WTC11 (cell line): Measurements from ENCODE around the gene EAF1. TPM values are rescaled to one million over a fixed set of nuclear protein-coding genes. Genes with fewer than 3 reads are reported as not detected.

Experiments
- ATAC-seq: fragments of 200-7000 bp; cut with Tn5 transposase; 2 replicates; pipeline ENCODE4 v1.10.0; 2021; ENCODE audit warnings: mild to moderate bottlenecking, moderate library complexity
- CTCF ChIA-PET: fragments of 300-600 bp; sonication (Branson Sonifier 250); formaldehyde crosslinking; loops from one replicate; lab custom pipeline; 2021; ENCODE audit warnings: antibody characterized with exemption; lab: Charles Lee
- POLR2A ChIA-PET: fragments of 350-600 bp; sonication (Branson Sonifier 250); formaldehyde crosslinking; loops from one replicate; lab custom pipeline; 2021; ENCODE audit warnings: antibody characterized with exemption; lab: Charles Lee
- DNase-seq: peaks from one replicate; pipeline ENCODE4 v3.0.0; 2021; ENCODE audit warnings: low spot score
- H3K27ac Mint-ChIP-seq: 2 replicates; pipeline ENCODE4 v1.8.0; 2021; ENCODE audit warnings: mixed read lengths
- H3K27me3 Mint-ChIP-seq: 2 replicates; pipeline ENCODE4 v1.8.0; 2021; ENCODE audit warnings: low read depth, mild to moderate bottlenecking, moderate library complexity, mixed read lengths
- H3K36me3 Mint-ChIP-seq: 2 replicates; pipeline ENCODE4 v1.8.0; 2021; ENCODE audit warnings: mixed read lengths
- H3K4me1 Mint-ChIP-seq: 2 replicates; pipeline ENCODE4 v1.8.0; 2022; ENCODE audit warnings: mixed read lengths
- H3K4me3 Mint-ChIP-seq: 2 replicates; pipeline ENCODE4 v1.8.0; 2021; ENCODE audit warnings: mild to moderate bottlenecking, moderate library complexity, mixed read lengths
- H3K9me3 Mint-ChIP-seq: 2 replicates; pipeline ENCODE4 v1.8.0; 2021; ENCODE audit warnings: mixed read lengths
- CDX4 ChIP-seq: fragments of 250-450 bp; sonication (Bioruptor Pico); IDR thresholded peaks from 2 replicates; pipeline ENCODE4 v1.9.0; 2021; ENCODE audit warnings: moderate library complexity, mild to moderate bottlenecking, inconsistent platforms, borderline replicate concordance
- ELF4 ChIP-seq: sonication (generic); formaldehyde crosslinking; IDR thresholded peaks from 2 replicates; pipeline ENCODE4 v1.8.1; 2022; ENCODE audit warnings: low read depth, mild to moderate bottlenecking, moderate library complexity, missing genetic modification reagents
- ESRRA ChIP-seq: sonication (generic); formaldehyde crosslinking; IDR thresholded peaks from 2 replicates; pipeline ENCODE4 v1.8.1; 2022; ENCODE audit warnings: mild to moderate bottlenecking, missing genetic modification reagents, borderline replicate concordance
- FOXJ3 ChIP-seq: sonication (generic); formaldehyde crosslinking; IDR thresholded peaks from 2 replicates; pipeline ENCODE4 v1.9.0; 2021; ENCODE audit warnings: missing genetic modification reagents, mild to moderate bottlenecking, borderline replicate concordance
- FOXK1 ChIP-seq: sonication (generic); formaldehyde crosslinking; IDR thresholded peaks from 2 replicates; pipeline ENCODE4 v1.8.0; 2022; ENCODE audit warnings: mild to moderate bottlenecking, moderate library complexity, missing genetic modification reagents
- GTF2I ChIP-seq: fragments of 250-450 bp; sonication (Bioruptor Pico); conservative IDR thresholded peaks from 2 replicates; pipeline ENCODE4 v1.4.0; 2021; ENCODE audit warnings: mild to moderate bottlenecking
- MYBL2 ChIP-seq: sonication (generic); formaldehyde crosslinking; IDR thresholded peaks from 2 replicates; pipeline ENCODE4 v1.8.1; 2023; ENCODE audit warnings: mild to moderate bottlenecking, moderate library complexity, missing genetic modification reagents
- NFYB ChIP-seq: sonication (generic); formaldehyde crosslinking; conservative IDR thresholded peaks from 2 replicates; pipeline ENCODE4 v1.8.0; 2022; ENCODE audit warnings: low read depth, missing genetic modification reagents
- PRDM15 ChIP-seq: sonication (generic); formaldehyde crosslinking; IDR thresholded peaks from 2 replicates; pipeline ENCODE4 v1.8.0; 2022; ENCODE audit warnings: missing genetic modification reagents
- RORB ChIP-seq: fragments of 250-450 bp; sonication (Bioruptor Pico); IDR thresholded peaks from 2 replicates; pipeline ENCODE4 v1.9.0; 2021; ENCODE audit warnings: mild to moderate bottlenecking
- STAT6 ChIP-seq: sonication (generic); formaldehyde crosslinking; conservative IDR thresholded peaks from 2 replicates; pipeline ENCODE4 v1.8.1; 2023; ENCODE audit warnings: mild to moderate bottlenecking, low read depth, missing genetic modification reagents, moderate library complexity
- TP53 ChIP-seq: sonication (generic); formaldehyde crosslinking; IDR thresholded peaks from 2 replicates; pipeline ENCODE4 v1.8.1; 2023; ENCODE audit warnings: mild to moderate bottlenecking, missing genetic modification reagents
- ZMAT4 ChIP-seq: fragments of 250-450 bp; sonication (Bioruptor Pico); IDR thresholded peaks from 2 replicates; pipeline ENCODE4 v1.9.0; 2021; ENCODE audit warnings: mild to moderate bottlenecking
- ZNF138 ChIP-seq: sonication (generic); formaldehyde crosslinking; conservative IDR thresholded peaks from 2 replicates; pipeline ENCODE4 v1.8.1; 2022; ENCODE audit warnings: mild to moderate bottlenecking, moderate library complexity, missing genetic modification reagents
- ZNF416 ChIP-seq: fragments of 250-450 bp; sonication (Bioruptor Pico); IDR thresholded peaks from 2 replicates; pipeline ENCODE4 v1.9.0; 2021; ENCODE audit warnings: mild to moderate bottlenecking, inconsistent platforms
- ZNF425 ChIP-seq: fragments of 250-450 bp; sonication (Bioruptor Pico); conservative IDR thresholded peaks from 2 replicates; pipeline ENCODE4 v1.9.0; 2021; ENCODE audit warnings: mild to moderate bottlenecking
- ZNF671 ChIP-seq: fragments of 250-450 bp; sonication (Bioruptor Pico); IDR thresholded peaks from 2 replicates; pipeline ENCODE4 v1.8.0; 2021; ENCODE audit warnings: mild to moderate bottlenecking
- total RNA-seq: library from RNA; stranded (reverse); gene quantifications from 3 replicates; pipeline ENCODE4 v1.2.3, GENCODE V29; 2021
- TF ChIP-seq, protein P1 (sequence below): sonication (generic); formaldehyde crosslinking; IDR thresholded peaks from 2 replicates; pipeline ENCODE4 v1.8.1; 2022; ENCODE audit warnings: low read depth, mild to moderate bottlenecking, moderate library complexity, missing genetic modification reagents, borderline replicate concordance
- TF ChIP-seq, protein P2 (sequence below): sonication (generic); formaldehyde crosslinking; IDR thresholded peaks from 2 replicates; pipeline ENCODE4 v1.8.0; 2022; ENCODE audit warnings: mild to moderate bottlenecking, missing genetic modification reagents
- TF ChIP-seq, protein P3 (sequence below): fragments of 200-600 bp; IDR thresholded peaks from 2 replicates; pipeline ENCODE4 v1.8.0; 2022; ENCODE audit warnings: antibody characterized with exemption
- TF ChIP-seq, protein P4 (sequence below): sonication (generic); formaldehyde crosslinking; IDR thresholded peaks from 2 replicates; pipeline ENCODE4 v1.8.0; 2023; ENCODE audit warnings: missing genetic modification reagents

The EAF1 gene
- total RNA-seq, 1 experiment from 2014 or later: 25.4 TPM

DNA sequence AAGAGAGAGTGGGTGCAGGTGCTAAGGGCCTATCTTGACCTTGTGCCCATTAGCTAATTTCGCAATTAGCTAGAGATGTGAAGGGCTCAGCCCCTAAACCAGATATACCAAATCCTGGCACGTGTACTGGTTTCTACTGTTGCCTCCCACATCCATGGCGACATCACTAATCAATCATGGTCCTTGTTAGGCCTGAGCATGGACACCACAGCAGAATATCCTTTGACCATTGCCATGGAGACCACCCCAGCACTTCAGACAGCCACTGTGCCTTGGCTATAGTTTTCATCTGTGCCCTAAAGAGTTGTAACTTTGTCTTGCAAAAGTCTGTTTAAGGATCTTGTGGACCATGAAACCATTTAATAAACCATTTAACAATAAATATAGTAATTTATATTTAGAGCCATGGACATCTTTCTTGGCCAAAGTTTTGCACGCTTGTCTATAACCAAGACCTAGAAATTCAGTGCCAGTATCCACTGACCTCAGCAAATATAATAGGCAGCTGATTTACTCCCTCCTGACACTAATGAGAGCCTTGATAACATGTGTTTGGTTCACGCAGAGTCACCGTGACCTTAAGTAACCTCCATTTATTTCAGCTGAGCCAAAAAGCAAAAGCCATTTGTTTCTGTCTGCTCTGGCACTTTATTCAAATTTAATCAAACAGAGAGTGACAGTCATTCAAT, 50.7 kb downstream of the EAF1 start:
- ChIA-PET CTCF (no interaction called here), POLR2A (no interaction called here)
- DNase-seq (no peak), ATAC-seq (no peak)
- peaks cover 14% of the 10 kb centered on the region for H3K27me3 Mint-ChIP-seq
- H3K4me1 Mint-ChIP-seq: peaks cover 5% of the 10 kb centered on the region
- H3K27ac Mint-ChIP-seq: no peak overlapping the region
- H3K9me3 Mint-ChIP-seq: 0 out of 2 replicates have a peak, but pooled peaks cover 13% of the 10 kb centered on the region
- H3K4me3 Mint-ChIP-seq: no peak overlapping the region
- H3K36me3 Mint-ChIP-seq: no peaks in the 10 kb centered on the region
- TF ChIP-seq STAT6 (CRISPR knock-in tag) (no peak), GTF2I (no peak), PRDM15 (CRISPR knock-in tag) (no peak), NFYB (CRISPR knock-in tag) (no peak), ZNF671 (CRISPR knock-in tag) (no peak), ELF4 (CRISPR knock-in tag) (no peak), FOXJ3 (no peak), MYBL2 (CRISPR knock-in tag) (no peak), RORB (CRISPR knock-in tag) (no peak), FOXK1 (no peak)
- TF ChIP-seq, protein P1, sequence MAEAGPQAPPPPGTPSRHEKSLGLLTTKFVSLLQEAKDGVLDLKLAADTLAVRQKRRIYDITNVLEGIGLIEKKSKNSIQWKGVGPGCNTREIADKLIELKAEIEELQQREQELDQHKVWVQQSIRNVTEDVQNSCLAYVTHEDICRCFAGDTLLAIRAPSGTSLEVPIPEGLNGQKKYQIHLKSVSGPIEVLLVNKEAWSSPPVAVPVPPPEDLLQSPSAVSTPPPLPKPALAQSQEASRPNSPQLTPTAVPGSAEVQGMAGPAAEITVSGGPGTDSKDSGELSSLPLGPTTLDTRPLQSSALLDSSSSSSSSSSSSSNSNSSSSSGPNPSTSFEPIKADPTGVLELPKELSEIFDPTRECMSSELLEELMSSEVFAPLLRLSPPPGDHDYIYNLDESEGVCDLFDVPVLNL (CRISPR knock-in tag): no peak
- TF ChIP-seq, protein P2, sequence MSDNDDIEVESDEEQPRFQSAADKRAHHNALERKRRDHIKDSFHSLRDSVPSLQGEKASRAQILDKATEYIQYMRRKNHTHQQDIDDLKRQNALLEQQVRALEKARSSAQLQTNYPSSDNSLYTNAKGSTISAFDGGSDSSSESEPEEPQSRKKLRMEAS (CRISPR knock-in tag): no peak

DNA sequence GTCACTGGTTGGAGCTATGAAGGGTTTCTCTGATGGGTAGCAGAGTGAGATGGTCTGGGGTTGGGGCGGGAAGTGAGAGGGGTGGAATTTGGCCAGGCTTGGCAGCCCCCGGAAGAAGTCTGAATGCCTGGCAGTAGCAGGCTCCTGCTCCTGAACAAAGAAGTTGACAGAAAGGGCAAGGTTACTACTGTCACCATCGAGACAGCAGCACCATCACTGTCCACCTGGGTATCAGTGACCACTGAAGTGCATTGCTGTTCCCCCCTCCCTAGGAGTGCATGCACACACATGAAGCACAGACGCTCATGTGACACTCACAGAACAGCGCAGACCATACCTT, 51.2 kb downstream of the EAF1 start:
- no peak overlapping the region for H3K27ac Mint-ChIP-seq
- 0 out of 2 replicates have a peak, but pooled peaks cover 13% of the 10 kb centered on the region for H3K9me3 Mint-ChIP-seq
- peaks cover 20% of the 10 kb centered on the region for H3K27me3 Mint-ChIP-seq
- no peak for DNase-seq
- peaks cover 3% of the 10 kb centered on the region for H3K4me1 Mint-ChIP-seq
- no peaks in the 10 kb centered on the region for H3K36me3 Mint-ChIP-seq
- POLR2A ChIA-PET: no interaction called here
- ATAC-seq: no peak
- no peak overlapping the region for H3K4me3 Mint-ChIP-seq
- CTCF ChIA-PET: no interaction called here
- no peak for TF ChIP-seq CDX4 (CRISPR knock-in tag)
- TF ChIP-seq, protein P3, sequence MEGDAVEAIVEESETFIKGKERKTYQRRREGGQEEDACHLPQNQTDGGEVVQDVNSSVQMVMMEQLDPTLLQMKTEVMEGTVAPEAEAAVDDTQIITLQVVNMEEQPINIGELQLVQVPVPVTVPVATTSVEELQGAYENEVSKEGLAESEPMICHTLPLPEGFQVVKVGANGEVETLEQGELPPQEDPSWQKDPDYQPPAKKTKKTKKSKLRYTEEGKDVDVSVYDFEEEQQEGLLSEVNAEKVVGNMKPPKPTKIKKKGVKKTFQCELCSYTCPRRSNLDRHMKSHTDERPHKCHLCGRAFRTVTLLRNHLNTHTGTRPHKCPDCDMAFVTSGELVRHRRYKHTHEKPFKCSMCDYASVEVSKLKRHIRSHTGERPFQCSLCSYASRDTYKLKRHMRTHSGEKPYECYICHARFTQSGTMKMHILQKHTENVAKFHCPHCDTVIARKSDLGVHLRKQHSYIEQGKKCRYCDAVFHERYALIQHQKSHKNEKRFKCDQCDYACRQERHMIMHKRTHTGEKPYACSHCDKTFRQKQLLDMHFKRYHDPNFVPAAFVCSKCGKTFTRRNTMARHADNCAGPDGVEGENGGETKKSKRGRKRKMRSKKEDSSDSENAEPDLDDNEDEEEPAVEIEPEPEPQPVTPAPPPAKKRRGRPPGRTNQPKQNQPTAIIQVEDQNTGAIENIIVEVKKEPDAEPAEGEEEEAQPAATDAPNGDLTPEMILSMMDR: no peak
- no peak for TF ChIP-seq TP53 (CRISPR knock-in tag)
- TF ChIP-seq, protein P4, sequence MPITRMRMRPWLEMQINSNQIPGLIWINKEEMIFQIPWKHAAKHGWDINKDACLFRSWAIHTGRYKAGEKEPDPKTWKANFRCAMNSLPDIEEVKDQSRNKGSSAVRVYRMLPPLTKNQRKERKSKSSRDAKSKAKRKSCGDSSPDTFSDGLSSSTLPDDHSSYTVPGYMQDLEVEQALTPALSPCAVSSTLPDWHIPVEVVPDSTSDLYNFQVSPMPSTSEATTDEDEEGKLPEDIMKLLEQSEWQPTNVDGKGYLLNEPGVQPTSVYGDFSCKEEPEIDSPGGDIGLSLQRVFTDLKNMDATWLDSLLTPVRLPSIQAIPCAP (CRISPR knock-in tag): no peak
- TF ChIP-seq ZNF425 (CRISPR knock-in tag): no peak
- TF ChIP-seq GTF2I: no peak
- no peak for TF ChIP-seq ZNF416 (CRISPR knock-in tag)
- TF ChIP-seq ZNF138 (CRISPR knock-in tag): no peak
- no peak for TF ChIP-seq ESRRA (CRISPR knock-in tag)
- no peak for TF ChIP-seq ZMAT4 (CRISPR knock-in tag)
